ENCODE results near the gene GPATCH2.

GPATCH2 gene

GRCh38 chr1:217495249-217495648 is 135.6 kb downstream of the GPATCH2 start:
- Histone ChIP-seq H3K27me3 (ENCODE audit: control insufficient read depth in 2 of 2, insufficient read depth in 2 of 2, low read length in 2 of 2) (no peaks in the 10 kb centered on the region), H3K4me1 (ENCODE audit: control insufficient read depth in 2 of 2, insufficient read depth in 2 of 2, low read length in 2 of 2) (no peaks in the 10 kb centered on the region), H3K27ac (ENCODE audit: low read depth in 2 of 2, low read length in 2 of 2) (no peak overlapping the region), H3K9me3 (ENCODE audit: control insufficient read depth in 2 of 2, low read length in 2 of 2) (no peaks in the 10 kb centered on the region), H3K4me3 (ENCODE audit: low read length in 2 of 2) (no peak overlapping the region), H3K36me3 (ENCODE audit: control insufficient read depth in 2 of 2, insufficient read depth in 2 of 2, low read length in 2 of 2) (no peaks in the 10 kb centered on the region), H3K9ac (ENCODE audit: low read depth in 1 of 2, low read length in 2 of 2) (no peak overlapping the region)

GRCh38 chr1:217494767-217495166 is 136.1 kb downstream of the GPATCH2 start:
- H3K27ac ChIP-seq (ENCODE audit: low read depth in 2 of 2, low read length in 2 of 2): no peak overlapping the region
- no peak overlapping the region for H3K4me3 ChIP-seq (ENCODE audit: low read length in 2 of 2)
- H3K4me1 ChIP-seq (ENCODE audit: control insufficient read depth in 2 of 2, insufficient read depth in 2 of 2, low read length in 2 of 2): no peaks in the 10 kb centered on the region
- H3K27me3 ChIP-seq (ENCODE audit: control insufficient read depth in 2 of 2, insufficient read depth in 2 of 2, low read length in 2 of 2): no peaks in the 10 kb centered on the region
- H3K9ac ChIP-seq (ENCODE audit: low read depth in 1 of 2, low read length in 2 of 2): no peak overlapping the region
- H3K9me3 ChIP-seq (ENCODE audit: control insufficient read depth in 2 of 2, low read length in 2 of 2): no peaks in the 10 kb centered on the region
- no peaks in the 10 kb centered on the region for H3K36me3 ChIP-seq (ENCODE audit: control insufficient read depth in 2 of 2, insufficient read depth in 2 of 2, low read length in 2 of 2)

GRCh38 chr1:217493290-217493689 is 137.6 kb downstream of the GPATCH2 start:
- H3K4me1 ChIP-seq (ENCODE audit: control insufficient read depth in 2 of 2, insufficient read depth in 2 of 2, low read length in 2 of 2): no peaks in the 10 kb centered on the region
- H3K9ac ChIP-seq (ENCODE audit: low read depth in 1 of 2, low read length in 2 of 2): no peak overlapping the region
- H3K27ac ChIP-seq (ENCODE audit: low read depth in 2 of 2, low read length in 2 of 2): no peak overlapping the region
- no peaks in the 10 kb centered on the region for H3K27me3 ChIP-seq (ENCODE audit: control insufficient read depth in 2 of 2, insufficient read depth in 2 of 2, low read length in 2 of 2)
- no peaks in the 10 kb centered on the region for H3K9me3 ChIP-seq (ENCODE audit: control insufficient read depth in 2 of 2, low read length in 2 of 2)
- no peak overlapping the region for H3K4me3 ChIP-seq (ENCODE audit: low read length in 2 of 2)
- H3K36me3 ChIP-seq (ENCODE audit: control insufficient read depth in 2 of 2, insufficient read depth in 2 of 2, low read length in 2 of 2): no peaks in the 10 kb centered on the region

GRCh38 chr1:217484871-217485270 is 146.0 kb downstream of the GPATCH2 start:
- Histone ChIP-seq H3K27me3 (ENCODE audit: control insufficient read depth in 2 of 2, insufficient read depth in 2 of 2, low read length in 2 of 2) (no peaks in the 10 kb centered on the region), H3K4me1 (ENCODE audit: control insufficient read depth in 2 of 2, insufficient read depth in 2 of 2, low read length in 2 of 2) (no peaks in the 10 kb centered on the region), H3K4me3 (ENCODE audit: low read length in 2 of 2) (no peak overlapping the region), H3K9ac (ENCODE audit: low read depth in 1 of 2, low read length in 2 of 2) (no peak overlapping the region), H3K9me3 (ENCODE audit: control insufficient read depth in 2 of 2, low read length in 2 of 2) (no peaks in the 10 kb centered on the region), H3K36me3 (ENCODE audit: control insufficient read depth in 2 of 2, insufficient read depth in 2 of 2, low read length in 2 of 2) (peaks cover 0 to 6% of the 10 kb centered on the region in 2 donors), H3K27ac (ENCODE audit: low read depth in 2 of 2, low read length in 2 of 2) (no peak overlapping the region)

- Histone ChIP-seq H3K4me3 (ENCODE audit: low read length in 2 of 2) (no peak overlapping the region), H3K9me3 (ENCODE audit: control insufficient read depth in 2 of 2, low read length in 2 of 2) (no peaks in the 10 kb centered on the region), H3K9ac (ENCODE audit: low read depth in 1 of 2, low read length in 2 of 2) (no peak overlapping the region), H3K27ac (ENCODE audit: low read depth in 2 of 2, low read length in 2 of 2) (no peak overlapping the region), H3K36me3 (ENCODE audit: control insufficient read depth in 2 of 2, insufficient read depth in 2 of 2, low read length in 2 of 2) (peaks cover 0 to 6% of the 10 kb centered on the region in 2 donors), H3K27me3 (ENCODE audit: control insufficient read depth in 2 of 2, insufficient read depth in 2 of 2, low read length in 2 of 2) (no peaks in the 10 kb centered on the region), H3K4me1 (ENCODE audit: control insufficient read depth in 2 of 2, insufficient read depth in 2 of 2, low read length in 2 of 2) (no peaks in the 10 kb centered on the region)
These were observed 148.4 kb downstream of the GPATCH2 start for GRCh38 chr1:217482356-217483102.

- H3K4me3 ChIP-seq (ENCODE audit: low read length in 2 of 2): no peak overlapping the region
- no peaks in the 10 kb centered on the region for H3K27me3 ChIP-seq (ENCODE audit: control insufficient read depth in 2 of 2, insufficient read depth in 2 of 2, low read length in 2 of 2)
- no peak overlapping the region for H3K9ac ChIP-seq (ENCODE audit: low read depth in 1 of 2, low read length in 2 of 2)
These were observed 152.4 kb downstream of the GPATCH2 start for GRCh38 chr1:217478450-217478849.

GRCh38 chr1:217472915-217473314 is 158.0 kb downstream of the GPATCH2 start:
- H3K36me3 ChIP-seq (ENCODE audit: control insufficient read depth in 2 of 2, insufficient read depth in 2 of 2, low read length in 2 of 2): no peaks in the 10 kb centered on the region
- no peak overlapping the region for H3K27ac ChIP-seq (ENCODE audit: low read depth in 2 of 2, low read length in 2 of 2)
- no peak overlapping the region for H3K4me3 ChIP-seq (ENCODE audit: low read length in 2 of 2)
- H3K9ac ChIP-seq (ENCODE audit: low read depth in 1 of 2, low read length in 2 of 2): no peak overlapping the region
- H3K4me1 ChIP-seq (ENCODE audit: control insufficient read depth in 2 of 2, insufficient read depth in 2 of 2, low read length in 2 of 2): no peaks in the 10 kb centered on the region
- H3K9me3 ChIP-seq (ENCODE audit: control insufficient read depth in 2 of 2, low read length in 2 of 2): no peaks in the 10 kb centered on the region
- H3K27me3 ChIP-seq (ENCODE audit: control insufficient read depth in 2 of 2, insufficient read depth in 2 of 2, low read length in 2 of 2): no peaks in the 10 kb centered on the region

More at GRCh38 chr1:217478450-217478849, 152.4 kb downstream of the GPATCH2 start:
- H3K4me1 ChIP-seq (ENCODE audit: control insufficient read depth in 2 of 2, insufficient read depth in 2 of 2, low read length in 2 of 2): no peaks in the 10 kb centered on the region
- no peaks in the 10 kb centered on the region for H3K9me3 ChIP-seq (ENCODE audit: control insufficient read depth in 2 of 2, low read length in 2 of 2)
- no peak overlapping the region for H3K27ac ChIP-seq (ENCODE audit: low read depth in 2 of 2, low read length in 2 of 2)
- peaks cover 0 to 6% of the 10 kb centered on the region in 2 donors for H3K36me3 ChIP-seq (ENCODE audit: control insufficient read depth in 2 of 2, insufficient read depth in 2 of 2, low read length in 2 of 2)

- Histone ChIP-seq H3K27me3 (ENCODE audit: control insufficient read depth in 2 of 2, insufficient read depth in 2 of 2, low read length in 2 of 2) (no peaks in the 10 kb centered on the region), H3K36me3 (ENCODE audit: control insufficient read depth in 2 of 2, insufficient read depth in 2 of 2, low read length in 2 of 2) (no peaks in the 10 kb centered on the region), H3K4me3 (ENCODE audit: low read length in 2 of 2) (no peak overlapping the region), H3K9me3 (ENCODE audit: control insufficient read depth in 2 of 2, low read length in 2 of 2) (no peaks in the 10 kb centered on the region), H3K27ac (ENCODE audit: low read depth in 2 of 2, low read length in 2 of 2) (no peak overlapping the region), H3K9ac (ENCODE audit: low read depth in 1 of 2, low read length in 2 of 2) (no peak overlapping the region), H3K4me1 (ENCODE audit: control insufficient read depth in 2 of 2, insufficient read depth in 2 of 2, low read length in 2 of 2) (no peaks in the 10 kb centered on the region)
These were observed 159.5 kb downstream of the GPATCH2 start for GRCh38 chr1:217471403-217471802.

GRCh38 chr1:217469983-217470382 is 160.9 kb downstream of the GPATCH2 start:
- H3K36me3 ChIP-seq (ENCODE audit: control insufficient read depth in 2 of 2, insufficient read depth in 2 of 2, low read length in 2 of 2): no peaks in the 10 kb centered on the region
- H3K4me3 ChIP-seq (ENCODE audit: low read length in 2 of 2): no peak overlapping the region
- no peaks in the 10 kb centered on the region for H3K4me1 ChIP-seq (ENCODE audit: control insufficient read depth in 2 of 2, insufficient read depth in 2 of 2, low read length in 2 of 2)
- H3K9ac ChIP-seq (ENCODE audit: low read depth in 1 of 2, low read length in 2 of 2): no peak overlapping the region
- H3K9me3 ChIP-seq (ENCODE audit: control insufficient read depth in 2 of 2, low read length in 2 of 2): no peaks in the 10 kb centered on the region
- no peaks in the 10 kb centered on the region for H3K27me3 ChIP-seq (ENCODE audit: control insufficient read depth in 2 of 2, insufficient read depth in 2 of 2, low read length in 2 of 2)
- no peak overlapping the region for H3K27ac ChIP-seq (ENCODE audit: low read depth in 2 of 2, low read length in 2 of 2)

- Histone ChIP-seq H3K4me1 (ENCODE audit: control insufficient read depth in 2 of 2, insufficient read depth in 2 of 2, low read length in 2 of 2) (no peaks in the 10 kb centered on the region), H3K27ac (ENCODE audit: low read depth in 2 of 2, low read length in 2 of 2) (no peak overlapping the region), H3K27me3 (ENCODE audit: control insufficient read depth in 2 of 2, insufficient read depth in 2 of 2, low read length in 2 of 2) (no peaks in the 10 kb centered on the region), H3K9ac (ENCODE audit: low read depth in 1 of 2, low read length in 2 of 2) (no peak overlapping the region), H3K36me3 (ENCODE audit: control insufficient read depth in 2 of 2, insufficient read depth in 2 of 2, low read length in 2 of 2) (no peaks in the 10 kb centered on the region), H3K4me3 (ENCODE audit: low read length in 2 of 2) (no peak overlapping the region), H3K9me3 (ENCODE audit: control insufficient read depth in 2 of 2, low read length in 2 of 2) (no peaks in the 10 kb centered on the region)
These were observed 165.8 kb downstream of the GPATCH2 start for GRCh38 chr1:217465102-217465501.

Data from mucosa of rectum (tissue), 2 donors.